ENCODE data around the gene UROD. TPM values are rescaled to one million over a fixed set of nuclear protein-coding genes. Genes with fewer than 3 reads are reported as not detected.
"Not testable (repeated sequence)": the region's sequence is repeated elsewhere in the genome, so short reads cannot be mapped to it uniquely, and the experiment has no call there.

UROD gene
- 79.5 TPM for polyA plus RNA-seq (2012; ENCODE audit: low read depth, missing spikeins)

GRCh38 chr1:45011837-45012638 lies at the start of gene UROD:
Gene UROD, plus strand, starts transcription at chr1:45012254. Its CDS starts 12 bp downstream, at chr1:45012266.
- TF ChIP-seq POU2F2 (IDR thresholded peaks at IDR 0.05; ENCODE audit: low read depth, low read length): peak; percentile 56; the same call in 1 of the 2 replicates
- TF ChIP-seq POLR2AphosphoS5 (IDR thresholded peaks at IDR 0.05; ENCODE audit: low read depth, low read length): peak; percentile 75
- TF ChIP-seq PAX5 (IDR thresholded peaks at IDR 0.05; ENCODE audit: insufficient read depth, low read length, severe bottlenecking): no peak
- no peak for TF ChIP-seq SPI1 (IDR thresholded peaks at IDR 0.05; ENCODE audit: low read depth, low read length)
- peak; percentile 91 for TF ChIP-seq POLR2A (IDR thresholded peaks at IDR 0.05; ENCODE audit: low read depth, low read length)
- peak; percentile 60; the same call in 1 of the 2 replicates for TF ChIP-seq TAF1 (IDR thresholded peaks at IDR 0.05; ENCODE audit: low read depth, low read length)
- FAIRE-seq (peak; percentile 97), DNase-seq (ENCODE audit: insufficient read length, low spot score) (peak; percentile 85)

- DNase-seq (ENCODE audit: insufficient read length, low spot score): no peak
- TF ChIP-seq POU2F2 (IDR thresholded peaks at IDR 0.05; ENCODE audit: low read depth, low read length): no peak
- TF ChIP-seq PAX5 (IDR thresholded peaks at IDR 0.05; ENCODE audit: insufficient read depth, low read length, severe bottlenecking): no peak
- TF ChIP-seq POLR2A (IDR thresholded peaks at IDR 0.05; ENCODE audit: low read depth, low read length): no peak
- TF ChIP-seq POLR2AphosphoS5 (IDR thresholded peaks at IDR 0.05; ENCODE audit: low read depth, low read length): no peak
- TF ChIP-seq TAF1 (IDR thresholded peaks at IDR 0.05; ENCODE audit: low read depth, low read length): no peak
- TF ChIP-seq SPI1 (IDR thresholded peaks at IDR 0.05; ENCODE audit: low read depth, low read length): no peak
- no peak for FAIRE-seq
Measured at GRCh38 chr1:44962729-44963128, 49.3 kb upstream of the UROD start.

- TF ChIP-seq TAF1 (IDR thresholded peaks at IDR 0.05; ENCODE audit: low read depth, low read length): no peak
- TF ChIP-seq PAX5 (IDR thresholded peaks at IDR 0.05; ENCODE audit: insufficient read depth, low read length, severe bottlenecking): no peak
- TF ChIP-seq POLR2AphosphoS5 (IDR thresholded peaks at IDR 0.05; ENCODE audit: low read depth, low read length): no peak
- no peak for TF ChIP-seq SPI1 (IDR thresholded peaks at IDR 0.05; ENCODE audit: low read depth, low read length)
- no peak for TF ChIP-seq POLR2A (IDR thresholded peaks at IDR 0.05; ENCODE audit: low read depth, low read length)
- no peak for TF ChIP-seq POU2F2 (IDR thresholded peaks at IDR 0.05; ENCODE audit: low read depth, low read length)
- FAIRE-seq (no peak), DNase-seq (ENCODE audit: insufficient read length, low spot score) (no peak)
Measured at GRCh38 chr1:44964396-44964795, 47.7 kb upstream of the UROD start.

DNA sequence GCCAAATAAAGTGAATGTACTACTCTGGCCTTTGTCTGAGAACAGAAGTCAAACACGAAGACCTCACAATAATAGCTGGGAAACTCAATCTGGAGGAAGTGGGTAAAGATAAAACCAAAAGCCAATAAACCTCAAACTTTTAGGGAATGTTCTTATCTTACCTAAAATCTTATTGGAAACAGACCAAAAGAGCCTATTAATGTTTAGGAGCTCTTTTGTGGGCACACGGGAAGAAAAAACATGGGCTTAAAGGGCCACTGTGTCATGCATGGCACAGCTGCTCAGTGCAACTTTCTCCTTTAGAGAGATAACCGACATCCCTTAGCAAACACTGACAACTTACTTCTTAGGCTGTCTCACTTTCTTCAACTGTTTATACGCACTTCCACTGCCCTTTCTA lies 41.7 kb upstream of the UROD start:
- no peak for DNase-seq (ENCODE audit: insufficient read length, low spot score)
- FAIRE-seq: no peak
- no peak for TF ChIP-seq POLR2A (IDR thresholded peaks at IDR 0.05; ENCODE audit: low read depth, low read length)
- TF ChIP-seq TAF1 (IDR thresholded peaks at IDR 0.05; ENCODE audit: low read depth, low read length): no peak
- no peak for TF ChIP-seq PAX5 (IDR thresholded peaks at IDR 0.05; ENCODE audit: insufficient read depth, low read length, severe bottlenecking)
- TF ChIP-seq POU2F2 (IDR thresholded peaks at IDR 0.05; ENCODE audit: low read depth, low read length): no peak
- TF ChIP-seq SPI1 (IDR thresholded peaks at IDR 0.05; ENCODE audit: low read depth, low read length): no peak
- no peak for TF ChIP-seq POLR2AphosphoS5 (IDR thresholded peaks at IDR 0.05; ENCODE audit: low read depth, low read length)

GRCh38 chr1:44973645-44974044 lies 38.4 kb upstream of the UROD start:
- DNase-seq (ENCODE audit: insufficient read length, low spot score) (no peak), FAIRE-seq (peak; percentile 76)
- TF ChIP-seq PAX5 (IDR thresholded peaks at IDR 0.05; ENCODE audit: insufficient read depth, low read length, severe bottlenecking): no peak
- no peak for TF ChIP-seq SPI1 (IDR thresholded peaks at IDR 0.05; ENCODE audit: low read depth, low read length)
- no peak for TF ChIP-seq TAF1 (IDR thresholded peaks at IDR 0.05; ENCODE audit: low read depth, low read length)
- TF ChIP-seq POLR2A (IDR thresholded peaks at IDR 0.05; ENCODE audit: low read depth, low read length): no peak
- TF ChIP-seq POU2F2 (IDR thresholded peaks at IDR 0.05; ENCODE audit: low read depth, low read length): no peak
- TF ChIP-seq POLR2AphosphoS5 (IDR thresholded peaks at IDR 0.05; ENCODE audit: low read depth, low read length): no peak

DNA sequence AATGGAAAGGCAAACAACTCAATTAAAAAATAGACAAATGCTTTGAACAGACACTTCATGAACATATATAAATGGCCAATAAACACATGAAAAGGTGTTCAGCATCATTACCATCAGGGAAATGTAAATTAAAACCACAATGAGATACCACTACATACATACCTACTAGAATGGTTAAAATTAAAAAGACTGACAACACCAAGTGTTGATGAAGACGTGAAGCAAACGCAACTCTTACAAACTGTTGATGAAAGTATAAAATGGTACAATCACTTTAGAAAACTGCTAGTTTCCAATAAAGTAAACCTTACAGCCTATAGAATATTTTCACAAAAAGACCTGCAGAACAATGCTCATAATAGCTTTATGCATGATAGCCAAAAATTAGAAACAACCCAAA lies 35.8 kb upstream of the UROD start:
- FAIRE-seq (no peak), DNase-seq (ENCODE audit: insufficient read length, low spot score) (no peak)
- TF ChIP-seq POLR2AphosphoS5 (IDR thresholded peaks at IDR 0.05; ENCODE audit: low read depth, low read length) (no peak), POU2F2 (IDR thresholded peaks at IDR 0.05; ENCODE audit: low read depth, low read length) (no peak), PAX5 (IDR thresholded peaks at IDR 0.05; ENCODE audit: insufficient read depth, low read length, severe bottlenecking) (no peak)

GRCh38 chr1:44977372-44977771 lies 34.7 kb upstream of the UROD start:
- FAIRE-seq; DNase-seq (ENCODE audit: insufficient read length, low spot score): not testable (repeated sequence)

- peak; percentile 45 for FAIRE-seq
- DNase-seq (ENCODE audit: insufficient read length, low spot score): no peak
- no peak for TF ChIP-seq TAF1 (IDR thresholded peaks at IDR 0.05; ENCODE audit: low read depth, low read length)
- TF ChIP-seq POU2F2 (IDR thresholded peaks at IDR 0.05; ENCODE audit: low read depth, low read length): no peak
- no peak for TF ChIP-seq POLR2A (IDR thresholded peaks at IDR 0.05; ENCODE audit: low read depth, low read length)
- no peak for TF ChIP-seq POLR2AphosphoS5 (IDR thresholded peaks at IDR 0.05; ENCODE audit: low read depth, low read length)
- TF ChIP-seq PAX5 (IDR thresholded peaks at IDR 0.05; ENCODE audit: insufficient read depth, low read length, severe bottlenecking): no peak
- TF ChIP-seq SPI1 (IDR thresholded peaks at IDR 0.05; ENCODE audit: low read depth, low read length): no peak
Measured at GRCh38 chr1:44985747-44986359, 26.2 kb upstream of the UROD start.

DNA sequence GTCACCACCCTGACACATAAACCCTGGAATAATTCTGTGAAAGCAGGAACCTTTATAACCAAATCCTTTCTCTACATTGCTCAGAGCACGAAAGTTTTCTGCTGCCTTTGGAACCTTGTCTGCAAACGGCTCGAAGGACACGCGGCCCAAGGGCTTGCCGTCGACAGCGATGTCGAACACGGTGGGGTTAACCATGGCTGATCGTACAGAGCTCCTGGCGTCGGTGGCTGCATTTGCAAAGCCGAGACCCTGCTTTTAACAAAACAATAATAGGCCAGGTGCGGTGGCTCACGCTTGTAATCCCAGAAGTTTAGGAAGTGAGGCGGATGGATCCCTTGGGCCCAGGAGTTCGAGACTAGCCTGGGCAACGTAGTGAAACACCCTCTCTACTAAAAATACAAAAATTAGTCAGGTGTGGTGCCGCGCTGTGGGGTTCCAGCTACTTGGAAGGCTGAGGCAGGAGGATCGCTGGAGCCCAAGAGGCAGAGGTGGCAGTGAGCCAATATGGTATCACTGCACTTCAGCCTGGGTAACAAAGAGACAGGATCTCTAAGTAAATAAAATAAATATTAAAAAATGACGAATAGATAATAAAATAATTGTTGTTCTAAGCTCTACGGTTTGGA lies 23.4 kb upstream of the UROD start:
- DNase-seq (ENCODE audit: insufficient read length, low spot score): no peak

More for the DNA sequence above, 23.4 kb upstream of the UROD start:
- FAIRE-seq: no peak
- TF ChIP-seq SPI1 (IDR thresholded peaks at IDR 0.05; ENCODE audit: low read depth, low read length) (no peak), PAX5 (IDR thresholded peaks at IDR 0.05; ENCODE audit: insufficient read depth, low read length, severe bottlenecking) (no peak), POU2F2 (IDR thresholded peaks at IDR 0.05; ENCODE audit: low read depth, low read length) (no peak), POLR2A (IDR thresholded peaks at IDR 0.05; ENCODE audit: low read depth, low read length) (no peak), POLR2AphosphoS5 (IDR thresholded peaks at IDR 0.05; ENCODE audit: low read depth, low read length) (no peak), TAF1 (IDR thresholded peaks at IDR 0.05; ENCODE audit: low read depth, low read length) (no peak)

All from GM12891 (cell line).